Neural progenitor cell (in vitro differentiated cells): ENCODE data around the gene YEATS4.

ENCODE experiments used
- CTCF ChIP-seq: fragments of 200-600 bp; sonication (generic); IDR thresholded peaks from 2 replicates; pipeline ENCODE4 v1.5.1; 2017; ENCODE audit warnings: antibody characterized with exemption, mild to moderate bottlenecking
- EZH2 ChIP-seq: fragments of 200-600 bp; sonication (generic); IDR thresholded peaks from 2 replicates; pipeline ENCODE4 v1.6.1; 2017; ENCODE audit warnings: antibody characterized with exemption, mild to moderate bottlenecking, moderate library complexity
- EZH2phosphoT487 ChIP-seq: fragments of 200-600 bp; sonication (generic); IDR thresholded peaks from 2 replicates; pipeline ENCODE4 v1.6.1; 2017; ENCODE audit warnings: antibody characterized with exemption

- TF ChIP-seq CTCF (no peak), EZH2 (peak; percentile 19), EZH2phosphoT487 (no peak)
Observed at GRCh38 chr12:69330475-69331473, 28.8 kb upstream of the YEATS4 start.
